ENCODE results near the gene DNAJC25.

GRCh38 chr9:111634860-111635259 is 3.7 kb downstream of the DNAJC25 start:
- TF ChIP-seq CTCF (IDR thresholded peaks at IDR 0.05; ENCODE audit: low read depth, low read length) (no peak), EZH2phosphoT487 (IDR thresholded peaks at IDR 0.05; ENCODE audit: low read depth) (no peak)
